ENCODE measurements around the gene UBE2H. TPM values are rescaled to one million over a fixed set of nuclear protein-coding genes. Genes with fewer than 3 reads are reported as not detected.
"Not testable (repeated sequence)": the region's sequence is repeated elsewhere in the genome, so short reads cannot be mapped to it uniquely, and the experiment has no call there.

Gene UBE2H
- total RNA-seq, 1 experiment from 2014 or later = 75.1 TPM

- H3K79me2 ChIP-seq (ENCODE audit: insufficient read depth, low read length) = no peaks in the 10 kb centered on the region; the same call in 1 of the 2 replicates
- H2BK5ac ChIP-seq (ENCODE audit: insufficient read length, low read length) = no peak overlapping the region
- no peak overlapping the region for H3T11ph ChIP-seq (ENCODE audit: low read length)
- H3K56ac ChIP-seq (ENCODE audit: insufficient read length, low read depth, low read length) = no peak overlapping the region
- H2BK20ac ChIP-seq (ENCODE audit: low read depth, low read length, poor library complexity, severe bottlenecking) = no peak overlapping the region
- no peak overlapping the region for H3K9ac ChIP-seq (ENCODE audit: extremely low read depth, insufficient read length, low read length)
- H3K18ac ChIP-seq (ENCODE audit: insufficient read length, low read depth, low read length) = no peak overlapping the region
- Mint-ChIP-seq H3K36me3 (ENCODE audit: insufficient read depth in 1 of 3, low read depth in 3 of 3) (peaks cover 4 to 8% (median 6%) of the 10 kb centered on the region in 3 experiments; a peak in 6 of 7 replicates), H3K4me1 (peaks cover 32 to 41% of the 10 kb centered on the region in 2 experiments), H3K9me3 (no peaks in the 10 kb centered on the region), H3K27me3 (ENCODE audit: low read depth) (no peaks in the 10 kb centered on the region), H3K27ac (peak overlapping the region in 2 of 3 experiments; percentile 81 to 82; a peak in 3 of 7 replicates), H3K4me3 (no peak overlapping the region)
- no peaks in the 10 kb centered on the region for H3K23me2 ChIP-seq (ENCODE audit: insufficient read length, low read depth, low read length, poor library complexity, severe bottlenecking)
- no peak overlapping the region for H3K27ac ChIP-seq (ENCODE audit: insufficient read length, low read depth, low read length)
- H3K27me3 ChIP-seq (ENCODE audit: insufficient read depth, low read length) = no peaks in the 10 kb centered on the region
- no peaks in the 10 kb centered on the region for H4K20me1 ChIP-seq (ENCODE audit: control insufficient read depth, insufficient read depth, insufficient read length)
- no peak overlapping the region for H4K8ac ChIP-seq (replicated peaks; ENCODE audit: insufficient read length, low read depth, low read length)
- no peaks in the 10 kb centered on the region for H3K9me3 ChIP-seq (ENCODE audit: control insufficient read depth, low read depth, low read length)
- DNase-seq = no peak
- no peak overlapping the region for H4K5ac ChIP-seq (ENCODE audit: insufficient read length, low read depth, low read length)
- TF ChIP-seq, protein P1, sequence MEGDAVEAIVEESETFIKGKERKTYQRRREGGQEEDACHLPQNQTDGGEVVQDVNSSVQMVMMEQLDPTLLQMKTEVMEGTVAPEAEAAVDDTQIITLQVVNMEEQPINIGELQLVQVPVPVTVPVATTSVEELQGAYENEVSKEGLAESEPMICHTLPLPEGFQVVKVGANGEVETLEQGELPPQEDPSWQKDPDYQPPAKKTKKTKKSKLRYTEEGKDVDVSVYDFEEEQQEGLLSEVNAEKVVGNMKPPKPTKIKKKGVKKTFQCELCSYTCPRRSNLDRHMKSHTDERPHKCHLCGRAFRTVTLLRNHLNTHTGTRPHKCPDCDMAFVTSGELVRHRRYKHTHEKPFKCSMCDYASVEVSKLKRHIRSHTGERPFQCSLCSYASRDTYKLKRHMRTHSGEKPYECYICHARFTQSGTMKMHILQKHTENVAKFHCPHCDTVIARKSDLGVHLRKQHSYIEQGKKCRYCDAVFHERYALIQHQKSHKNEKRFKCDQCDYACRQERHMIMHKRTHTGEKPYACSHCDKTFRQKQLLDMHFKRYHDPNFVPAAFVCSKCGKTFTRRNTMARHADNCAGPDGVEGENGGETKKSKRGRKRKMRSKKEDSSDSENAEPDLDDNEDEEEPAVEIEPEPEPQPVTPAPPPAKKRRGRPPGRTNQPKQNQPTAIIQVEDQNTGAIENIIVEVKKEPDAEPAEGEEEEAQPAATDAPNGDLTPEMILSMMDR (conservative IDR thresholded peaks at IDR 0.05) = no peak
- H2AK5ac ChIP-seq (ENCODE audit: insufficient read length, low read length) = no peak overlapping the region
- H3K23ac ChIP-seq (ENCODE audit: insufficient read length, low read depth, low read length) = no peak overlapping the region
- H2BK15ac ChIP-seq (ENCODE audit: low read depth, low read length) = no peak overlapping the region
- no peak overlapping the region for H3K4ac ChIP-seq (ENCODE audit: low read depth, low read length)
- H3K79me1 ChIP-seq (ENCODE audit: insufficient read depth, low read depth, low read length, poor library complexity, severe bottlenecking) = peaks cover 2% of the 10 kb centered on the region
- no peak overlapping the region for H2BK120ac ChIP-seq (ENCODE audit: low read depth, low read length, poor library complexity, severe bottlenecking)
- no peak overlapping the region for H3K14ac ChIP-seq (ENCODE audit: insufficient read depth, low read length)
- no CpG with 5 or more reads among the region's 4 CpGs for WGBS (ENCODE audit: extremely low coverage, insufficient read length, low lambda C conversion rate)
- H2AFZ ChIP-seq (ENCODE audit: low read length) = no peak overlapping the region
- H2BK12ac ChIP-seq (ENCODE audit: insufficient read length, low read depth, low read length) = no peak overlapping the region
- H3K4me1 ChIP-seq (ENCODE audit: insufficient read depth, low read length) = peaks cover 8% of the 10 kb centered on the region
- H3K4me2 ChIP-seq (ENCODE audit: insufficient read depth, insufficient read length, low read length) = no peak overlapping the region
- H4K91ac ChIP-seq (ENCODE audit: insufficient read length, low read depth, low read length) = no peak overlapping the region
Measured at GRCh38 chr7:129865093-129865924, 87.5 kb downstream of the UBE2H start.

- H4K20me1 ChIP-seq (ENCODE audit: control insufficient read depth, insufficient read depth, insufficient read length); H3T11ph ChIP-seq (ENCODE audit: low read length): not testable (repeated sequence)
Measured at GRCh38 chr7:129864676-129865075, 88.1 kb downstream of the UBE2H start.

More at GRCh38 chr7:129864676-129865075, 88.1 kb downstream of the UBE2H start:
- H2BK5ac ChIP-seq (ENCODE audit: insufficient read length, low read length); H3K27ac Mint-ChIP-seq; H3K18ac ChIP-seq (ENCODE audit: insufficient read length, low read depth, low read length); H3K27ac ChIP-seq (ENCODE audit: insufficient read length, low read depth, low read length); H3K27me3 ChIP-seq (ENCODE audit: insufficient read depth, low read length); H2AK5ac ChIP-seq (ENCODE audit: insufficient read length, low read length); DNase-seq; H2BK20ac ChIP-seq (ENCODE audit: low read depth, low read length, poor library complexity, severe bottlenecking); H2BK120ac ChIP-seq (ENCODE audit: low read depth, low read length, poor library complexity, severe bottlenecking); H3K79me2 ChIP-seq (ENCODE audit: insufficient read depth, low read length); H3K79me1 ChIP-seq (ENCODE audit: insufficient read depth, low read depth, low read length, poor library complexity, severe bottlenecking); H3K23me2 ChIP-seq (ENCODE audit: insufficient read length, low read depth, low read length, poor library complexity, severe bottlenecking); H3K4me2 ChIP-seq (ENCODE audit: insufficient read depth, insufficient read length, low read length); H4K91ac ChIP-seq (ENCODE audit: insufficient read length, low read depth, low read length); H3K36me3 Mint-ChIP-seq (ENCODE audit: insufficient read depth in 1 of 3, low read depth in 3 of 3); H3K14ac ChIP-seq (ENCODE audit: insufficient read depth, low read length); H3K27me3 Mint-ChIP-seq (ENCODE audit: low read depth); H3K23ac ChIP-seq (ENCODE audit: insufficient read length, low read depth, low read length); H3K56ac ChIP-seq (ENCODE audit: insufficient read length, low read depth, low read length); H2BK15ac ChIP-seq (ENCODE audit: low read depth, low read length); H3K4me3 Mint-ChIP-seq; H3K9me3 Mint-ChIP-seq; H2BK12ac ChIP-seq (ENCODE audit: insufficient read length, low read depth, low read length); H4K8ac ChIP-seq (replicated peaks; ENCODE audit: insufficient read length, low read depth, low read length); H3K9me3 ChIP-seq (ENCODE audit: control insufficient read depth, low read depth, low read length); H3K4ac ChIP-seq (ENCODE audit: low read depth, low read length); H2AFZ ChIP-seq (ENCODE audit: low read length); H3K9ac ChIP-seq (ENCODE audit: extremely low read depth, insufficient read length, low read length); H4K5ac ChIP-seq (ENCODE audit: insufficient read length, low read depth, low read length): not testable (repeated sequence)
- H3K4me1 Mint-ChIP-seq = peaks cover 37 to 43% of the 10 kb centered on the region in 2 experiments
- WGBS (ENCODE audit: extremely low coverage, insufficient read length, low lambda C conversion rate) = no CpG with 5 or more reads among the region's 8 CpGs
- H3K4me1 ChIP-seq (ENCODE audit: insufficient read depth, low read length) = peaks cover 11% of the 10 kb centered on the region
